Trophoblast cell (in vitro differentiated cells and primary cell): Measurements from ENCODE around the gene GALNT14.

Experiments used
- DNase-seq, 2 donors: peaks; one replicate each; pipeline ENCODE4 v3.0.0-alpha.2; 2016
- H2AFZ ChIP-seq: 2 replicates; pipeline ENCODE4 v1.6.1; 2013; ENCODE audit warnings: low read length, moderate library complexity, mild to moderate bottlenecking; ENCODE audit not compliant: insufficient read depth, poor library complexity
- H2AK5ac ChIP-seq: 2 replicates; pipeline ENCODE4 v1.6.1; 2013; ENCODE audit warnings: mild to moderate bottlenecking, low read length
- H2BK120ac ChIP-seq: 2 replicates; pipeline ENCODE4 v1.6.1; 2013; ENCODE audit warnings: low read length, mild to moderate bottlenecking, moderate library complexity; ENCODE audit not compliant: insufficient read depth, poor library complexity
- H2BK12ac ChIP-seq: 2 replicates; pipeline ENCODE4 v1.6.1; 2013; ENCODE audit warnings: mild to moderate bottlenecking, low read length, moderate library complexity
- H2BK5ac ChIP-seq: 2 replicates; pipeline ENCODE4 v1.6.1; 2013; ENCODE audit warnings: low read length, low read depth, moderate library complexity, mild to moderate bottlenecking; ENCODE audit not compliant: poor library complexity
- H3K14ac ChIP-seq: 2 replicates; pipeline ENCODE4 v1.6.1; 2013; ENCODE audit warnings: mild to moderate bottlenecking, low read length
- H3K18ac ChIP-seq: 2 replicates; pipeline ENCODE4 v1.6.1; 2013; ENCODE audit warnings: mild to moderate bottlenecking, low read length
- H3K23ac ChIP-seq: 2 replicates; pipeline ENCODE4 v1.6.1; 2013; ENCODE audit warnings: low read length
- H3K27ac ChIP-seq: 2 replicates; pipeline ENCODE4 v1.5.1; 2013; ENCODE audit warnings: low read depth, mild to moderate bottlenecking, inconsistent platforms, low read length, moderate library complexity
- H3K27me3 ChIP-seq: 2 replicates; pipeline ENCODE4 v1.6.1; 2013; ENCODE audit warnings: inconsistent platforms, mild to moderate bottlenecking, low read length, moderate library complexity; ENCODE audit not compliant: insufficient read depth
- H3K36me3 ChIP-seq, 2 experiments: 1 replicate in 1 of 2; 2 replicates in 1 of 2; pipeline ENCODE4 v1.6.1; 2013; ENCODE audit warnings: low read length in 2 of 2, mild to moderate bottlenecking in 2 of 2, moderate library complexity in 1 of 2; ENCODE audit not compliant: insufficient read depth in 2 of 2, control insufficient read depth in 1 of 2
- H3K4ac ChIP-seq: 2 replicates; pipeline ENCODE4 v1.6.1; 2013; ENCODE audit warnings: low read depth, mild to moderate bottlenecking, low read length, moderate library complexity
- H3K4me1 ChIP-seq, 2 experiments: 1 replicate in 1 of 2; 2 replicates in 1 of 2; pipeline ENCODE4 v1.6.1; 2013; ENCODE audit warnings: low read length in 2 of 2, mild to moderate bottlenecking in 2 of 2, moderate library complexity in 1 of 2; ENCODE audit not compliant: insufficient read depth in 2 of 2, control insufficient read depth in 1 of 2
- H3K4me2 ChIP-seq: 2 replicates; pipeline ENCODE4 v1.6.1; 2013; ENCODE audit warnings: inconsistent platforms, mild to moderate bottlenecking, low read length, moderate library complexity
- H3K4me3 ChIP-seq: 2 replicates; pipeline ENCODE4 v1.5.1; 2013; ENCODE audit warnings: mild to moderate bottlenecking, low read depth, low read length, inconsistent platforms
- H3K79me1 ChIP-seq: one replicate; pipeline ENCODE4 v1.6.1; 2013; ENCODE audit warnings: low read length
- H3K79me2 ChIP-seq: 2 replicates; pipeline ENCODE4 v1.6.1; 2013; ENCODE audit warnings: low read length, mild to moderate bottlenecking; ENCODE audit not compliant: control insufficient read depth, insufficient read depth, poor library complexity
- H3K9ac ChIP-seq: 2 replicates; pipeline ENCODE4 v1.6.1; 2013; ENCODE audit warnings: mild to moderate bottlenecking, low read length
- H3K9me3 ChIP-seq: 2 replicates; pipeline ENCODE4 v1.6.1; 2013; ENCODE audit warnings: low read depth, mild to moderate bottlenecking, control low read depth, inconsistent platforms, low read length; ENCODE audit not compliant: insufficient read depth
- H4K12ac ChIP-seq: 2 replicates; pipeline ENCODE4 v1.6.1; 2013; ENCODE audit warnings: low read depth, mild to moderate bottlenecking, low read length, moderate library complexity
- H4K8ac ChIP-seq: 2 replicates; pipeline ENCODE4 v1.6.1; 2013; ENCODE audit warnings: low read depth, mild to moderate bottlenecking, low read length, moderate library complexity
- H4K91ac ChIP-seq: one replicate; pipeline ENCODE4 v1.6.1; 2013; ENCODE audit warnings: low read depth, mild to moderate bottlenecking, low read length, moderate library complexity
- WGBS: extraction: QIAGEN DNeasy Blood & Tissue Kit; methylation state at CpG from one replicate; pipeline ENCODE4 v1.1.7; 2013; ENCODE audit warnings: missing lambda C conversion rate; ENCODE audit not compliant: insufficient read length, insufficient coverage; ENCODE audit errors: extremely low coverage; 5-methylcytosine and 5-hydroxymethylcytosine counted together

GALNT14 gene

DNA sequence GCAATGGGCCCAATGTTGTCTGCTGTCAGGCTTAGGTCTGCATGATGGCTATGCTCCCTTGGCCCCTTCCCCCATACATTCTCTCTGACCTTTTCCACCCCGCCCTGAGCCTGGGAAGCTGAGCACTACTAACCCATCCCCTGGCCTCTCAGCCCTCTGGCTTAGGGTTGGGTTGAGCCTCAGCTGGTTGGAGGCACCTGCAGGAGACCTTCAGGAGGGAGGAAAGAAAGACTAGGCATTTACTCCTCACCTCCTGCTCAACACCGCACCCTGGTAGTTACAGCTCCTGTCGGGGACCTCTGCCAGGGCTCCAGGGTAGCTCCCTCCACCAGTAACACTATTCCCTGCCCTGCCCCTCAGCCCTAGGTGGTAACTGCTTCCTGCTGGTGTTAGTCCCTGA, 80.5 kb downstream of the GALNT14 start:
- no peaks in the 10 kb centered on the region for H3K9me3 ChIP-seq
- H2BK120ac ChIP-seq: no peak overlapping the region
- no peaks in the 10 kb centered on the region for H3K36me3 ChIP-seq
- DNase-seq: no peak
- no peak overlapping the region for H3K4me2 ChIP-seq
- H4K91ac ChIP-seq: no peak overlapping the region
- H3K4me3 ChIP-seq: no peak overlapping the region
- H2BK5ac ChIP-seq: no peak overlapping the region
- H3K4me1 ChIP-seq: no peaks in the 10 kb centered on the region
- H4K8ac ChIP-seq: no peak overlapping the region
- H3K27me3 ChIP-seq: no peaks in the 10 kb centered on the region
- no peak overlapping the region for H3K4ac ChIP-seq
- H2AK5ac ChIP-seq: no peak overlapping the region
- no peak overlapping the region for H3K23ac ChIP-seq
- no peak overlapping the region for H3K9ac ChIP-seq
- H3K14ac ChIP-seq: no peak overlapping the region
- H4K12ac ChIP-seq: no peak overlapping the region
- H3K18ac ChIP-seq: no peak overlapping the region
- H3K79me2 ChIP-seq: no peaks in the 10 kb centered on the region
- H3K79me1 ChIP-seq: no peaks in the 10 kb centered on the region
- H2BK12ac ChIP-seq: no peak overlapping the region
- WGBS: no CpG with 5 or more reads among the region's 3 CpGs
- no peak overlapping the region for H3K27ac ChIP-seq
- H2AFZ ChIP-seq: no peak overlapping the region

GRCh38 chr2:31055938-31056337, 82.3 kb downstream of the GALNT14 start:
- H2BK12ac ChIP-seq: no peak overlapping the region
- no peak overlapping the region for H3K27ac ChIP-seq
- H4K8ac ChIP-seq: no peak overlapping the region
- no CpG with 5 or more reads among the region's 6 CpGs for WGBS
- no peak overlapping the region for H3K9ac ChIP-seq
- no peak for DNase-seq
- no peak overlapping the region for H3K14ac ChIP-seq
- H3K27me3 ChIP-seq: no peaks in the 10 kb centered on the region
- H3K4ac ChIP-seq: no peak overlapping the region
- no peak overlapping the region for H3K23ac ChIP-seq
- H3K4me2 ChIP-seq: no peak overlapping the region
- no peak overlapping the region for H2AK5ac ChIP-seq
- H4K91ac ChIP-seq: no peak overlapping the region
- no peaks in the 10 kb centered on the region for H3K79me1 ChIP-seq
- H3K18ac ChIP-seq: no peak overlapping the region
- no peaks in the 10 kb centered on the region for H3K36me3 ChIP-seq
- no peak overlapping the region for H2BK120ac ChIP-seq
- no peak overlapping the region for H2BK5ac ChIP-seq
- H3K4me1 ChIP-seq: no peaks in the 10 kb centered on the region
- no peaks in the 10 kb centered on the region for H3K9me3 ChIP-seq
- H3K79me2 ChIP-seq: no peaks in the 10 kb centered on the region
- H3K4me3 ChIP-seq: no peak overlapping the region
- no peak overlapping the region for H2AFZ ChIP-seq
- H4K12ac ChIP-seq: no peak overlapping the region

DNA sequence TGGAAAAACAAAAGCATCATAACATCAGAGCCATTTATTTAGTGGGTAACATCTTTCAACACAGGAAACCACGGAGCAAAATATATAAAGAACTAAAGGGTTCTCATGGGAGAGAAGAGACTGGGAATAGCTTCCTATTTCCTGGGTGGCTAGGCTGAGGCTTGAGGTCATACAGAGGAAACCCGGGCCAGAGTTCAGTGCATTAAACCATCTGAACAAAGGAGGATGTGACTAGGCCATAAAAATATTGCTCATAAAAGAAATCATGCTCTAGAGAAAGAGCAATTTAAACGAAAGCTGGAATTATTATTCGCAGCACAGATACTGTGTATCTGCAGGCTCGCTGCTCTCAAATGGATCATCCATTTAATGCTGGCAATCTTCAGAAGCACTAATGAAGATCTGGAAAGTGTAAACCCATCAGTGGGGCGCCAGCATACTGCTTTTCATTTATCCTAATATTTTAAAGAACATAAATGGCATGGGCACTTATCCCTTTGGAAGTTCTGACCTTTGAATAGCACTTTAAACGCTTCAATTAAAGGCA, 83.3 kb downstream of the GALNT14 start:
- no peak overlapping the region for H3K23ac ChIP-seq
- DNase-seq: no peak
- H3K9ac ChIP-seq: no peak overlapping the region
- no peak overlapping the region for H3K27ac ChIP-seq
- H3K4me2 ChIP-seq: no peak overlapping the region
- no peak overlapping the region for H2AK5ac ChIP-seq
- no peaks in the 10 kb centered on the region for H3K27me3 ChIP-seq
- no peak overlapping the region for H3K14ac ChIP-seq
- no peak overlapping the region for H4K8ac ChIP-seq
- no peaks in the 10 kb centered on the region for H3K79me2 ChIP-seq
- H2AFZ ChIP-seq: no peak overlapping the region
- H3K79me1 ChIP-seq: no peaks in the 10 kb centered on the region
- H3K9me3 ChIP-seq: no peaks in the 10 kb centered on the region
- H3K4ac ChIP-seq: no peak overlapping the region
- H2BK12ac ChIP-seq: no peak overlapping the region
- H3K18ac ChIP-seq: no peak overlapping the region
- no peak overlapping the region for H2BK120ac ChIP-seq
- H2BK5ac ChIP-seq: no peak overlapping the region
- no CpG with 5 or more reads among the region's 7 CpGs for WGBS
- no peaks in the 10 kb centered on the region for H3K4me1 ChIP-seq
- no peaks in the 10 kb centered on the region for H3K36me3 ChIP-seq
- H4K91ac ChIP-seq: no peak overlapping the region
- no peak overlapping the region for H3K4me3 ChIP-seq
- H4K12ac ChIP-seq: no peak overlapping the region

- H4K12ac ChIP-seq: no peak overlapping the region
- no peak overlapping the region for H3K4me3 ChIP-seq
- no peak overlapping the region for H3K18ac ChIP-seq
- H2AFZ ChIP-seq: no peak overlapping the region
- H3K4ac ChIP-seq: no peak overlapping the region
- H3K9me3 ChIP-seq: no peaks in the 10 kb centered on the region
- no peaks in the 10 kb centered on the region for H3K27me3 ChIP-seq
- no peak overlapping the region for H3K27ac ChIP-seq
- H3K14ac ChIP-seq: no peak overlapping the region
- no peaks in the 10 kb centered on the region for H3K79me1 ChIP-seq
- no peaks in the 10 kb centered on the region for H3K79me2 ChIP-seq
- H2BK120ac ChIP-seq: no peak overlapping the region
- no peak overlapping the region for H3K23ac ChIP-seq
- no peaks in the 10 kb centered on the region for H3K36me3 ChIP-seq
- DNase-seq: no peak
- no peak overlapping the region for H2BK12ac ChIP-seq
- WGBS: no CpG with 5 or more reads among the region's 6 CpGs
- no peak overlapping the region for H4K8ac ChIP-seq
- no peak overlapping the region for H3K4me2 ChIP-seq
- no peak overlapping the region for H2AK5ac ChIP-seq
- H3K4me1 ChIP-seq: no peaks in the 10 kb centered on the region
- H4K91ac ChIP-seq: no peak overlapping the region
- H2BK5ac ChIP-seq: no peak overlapping the region
- no peak overlapping the region for H3K9ac ChIP-seq
Measured at GRCh38 chr2:31053929-31054782, 84.1 kb downstream of the GALNT14 start.
